SK-N-SH (cell line): ENCODE measurements around the gene AVPR2. TPM values are rescaled to one million over a fixed set of nuclear protein-coding genes. Genes with fewer than 3 reads are reported as not detected.

Experiments
- CTCF ChIA-PET: fragments of 300-600, 350-600 bp; formaldehyde crosslinking; extraction: SDS; loops from one replicate; lab custom pipeline; 2021; lab: Yijun Ruan, JAX
- POLR2A ChIA-PET: fragments of 350-600 bp; sonication (Branson Sonifier 250); formaldehyde crosslinking; extraction: SDS; loops from one replicate; lab custom pipeline; 2020; ENCODE audit warnings: antibody characterized with exemption, inconsistent platforms; lab: Yijun Ruan, JAX
- DNase-seq: peaks from one replicate; pipeline ENCODE4 v3.0.0; 2012
- H2AFZ ChIP-seq: fragments of 200-600 bp; sonication (generic); 2 replicates; pipeline ENCODE4 v1.8.1; 2016; ENCODE audit warnings: antibody characterized with exemption, mild to moderate bottlenecking, low read depth
- H3F3A ChIP-seq: fragments of 200-600 bp; sonication (generic); replicated peaks from 2 replicates; pipeline ENCODE3; 2016; ENCODE audit warnings: antibody characterized with exemption, mild to moderate bottlenecking; ENCODE audit not compliant: insufficient read depth
- H3K27ac ChIP-seq, 2 experiments: fragments of 200-500 bp in 1 of 2; fragments of 200-600 bp in 1 of 2; sonication (Bioruptor generic) in 1 of 2; sonication (generic), shearing (Covaris generic) in 1 of 2; 2 replicates each; pipeline versions ENCODE4 v1.5.1 to v1.6.1; 2014 to 2016; ENCODE audit warnings: low read depth in 2 of 2, inconsistent platforms in 1 of 2, low read length in 1 of 2, mild to moderate bottlenecking in 1 of 2, mixed read lengths in 1 of 2
- H3K27me3 ChIP-seq: fragments of 200-600 bp; sonication (generic), shearing (Covaris generic); 2 replicates; pipeline ENCODE4 v1.6.1; 2016; ENCODE audit warnings: mixed run types; ENCODE audit not compliant: insufficient read depth
- H3K36me3 ChIP-seq, 2 experiments: fragments of 200-500 bp in 1 of 2; fragments of 200-600 bp in 1 of 2; sonication (Bioruptor generic) in 1 of 2; sonication (generic) in 1 of 2; replicated peaks in 1 of 2; 2 replicates each; pipeline versions ENCODE3 to v1.5.1; 2014 to 2016; ENCODE audit warnings: low read length in 1 of 2, mild to moderate bottlenecking in 1 of 2; ENCODE audit not compliant: insufficient read depth in 2 of 2, control insufficient read depth in 1 of 2
- H3K4me1 ChIP-seq, 2 experiments: fragments of 200-500 bp in 1 of 2; fragments of 200-600 bp in 1 of 2; sonication (Bioruptor generic) in 1 of 2; sonication (generic), shearing (Covaris generic) in 1 of 2; 2 replicates each; pipeline versions ENCODE4 v1.5.1 to v1.6.1; 2014 to 2016; ENCODE audit warnings: low read depth in 1 of 2, low read length in 1 of 2, mixed run types in 1 of 2; ENCODE audit not compliant: insufficient read depth in 2 of 2, control insufficient read depth in 1 of 2
- H3K4me2 ChIP-seq: fragments of 200-600 bp; sonication (generic), shearing (Covaris generic); 2 replicates; pipeline ENCODE4 v1.6.1; 2017; ENCODE audit warnings: mixed run types
- H3K4me3 ChIP-seq, 2 experiments: fragments of 200-500 bp in 1 of 2; fragments of 200-600 bp in 1 of 2; sonication (Bioruptor generic) in 1 of 2; sonication (generic), shearing (Covaris generic) in 1 of 2; 2 replicates each; pipeline versions ENCODE4 v1.5.1 to v1.8.1; 2014 to 2016; ENCODE audit warnings: low read depth in 2 of 2, inconsistent platforms in 1 of 2, low read length in 1 of 2, mild to moderate bottlenecking in 1 of 2, mixed read lengths in 1 of 2, moderate library complexity in 1 of 2
- H3K79me2 ChIP-seq: fragments of 200-600 bp; sonication (generic); 2 replicates; pipeline ENCODE4 v1.8.1; 2017; ENCODE audit warnings: mild to moderate bottlenecking; ENCODE audit not compliant: insufficient read depth
- H3K9ac ChIP-seq: fragments of 200-600 bp; sonication (generic); 2 replicates; pipeline ENCODE4 v1.6.1; 2017; ENCODE audit warnings: mixed run types
- H3K9me2 ChIP-seq: fragments of 200-600 bp; sonication (generic); 2 replicates; pipeline ENCODE4 v1.6.1; 2017; ENCODE audit warnings: mixed run types
- H3K9me3 ChIP-seq: fragments of 200-600 bp; sonication (generic); 2 replicates; pipeline ENCODE4 v1.6.1; 2017; ENCODE audit warnings: mixed run types, mild to moderate bottlenecking, moderate library complexity
- H4K20me1 ChIP-seq: fragments of 200-600 bp; sonication (generic); 2 replicates; pipeline ENCODE4 v1.6.1; 2017; ENCODE audit warnings: mild to moderate bottlenecking, mixed run types; ENCODE audit not compliant: insufficient read depth
- CHD2 ChIP-seq: fragments of 150-350 bp; IDR thresholded peaks from 2 replicates; pipeline ENCODE4 v1.6.1; 2018; ENCODE audit warnings: low read length; ENCODE audit not compliant: partially characterized antibody
- ELF1 ChIP-seq: IDR thresholded peaks from 2 replicates; pipeline ENCODE4 v1.4.0; 2012
- FOXJ3 ChIP-seq: sonication (generic); formaldehyde crosslinking; IDR thresholded peaks from 2 replicates; pipeline ENCODE4 v1.5.1; 2020; ENCODE audit warnings: mild to moderate bottlenecking, missing genetic modification reagents
- GATA2 ChIP-seq: sonication (generic); formaldehyde crosslinking; IDR thresholded peaks from 2 replicates; pipeline ENCODE4 v1.5.0; 2020; ENCODE audit warnings: mild to moderate bottlenecking, missing genetic modification reagents
- NFIC ChIP-seq: IDR thresholded peaks from 2 replicates; pipeline ENCODE4 v1.4.0; 2012; ENCODE audit warnings: borderline replicate concordance
- POLR2AphosphoS5 ChIP-seq: IDR thresholded peaks from 2 replicates; pipeline ENCODE4 v1.6.1; 2012; ENCODE audit warnings: low read depth, low read length
- RAD21 ChIP-seq: IDR thresholded peaks from 2 replicates; pipeline ENCODE4 v1.6.1; 2012; ENCODE audit warnings: mild to moderate bottlenecking, low read length
- RCOR1 ChIP-seq: fragments of 150-350 bp; IDR thresholded peaks from 2 replicates; pipeline ENCODE4 v1.6.1; 2017; ENCODE audit warnings: antibody characterized with exemption, low read length
- RFX5 ChIP-seq: IDR thresholded peaks from 2 replicates; pipeline ENCODE4 v1.6.1; 2012; ENCODE audit warnings: mild to moderate bottlenecking, improper control_type of control experiment, low read length
- RXRA ChIP-seq: IDR thresholded peaks from 2 replicates; pipeline ENCODE4 v1.4.0; 2012; ENCODE audit warnings: low read depth, mild to moderate bottlenecking, borderline replicate concordance
- TAF1 ChIP-seq: IDR thresholded peaks from 2 replicates; pipeline ENCODE4 v1.6.1; 2012; ENCODE audit warnings: low read depth, mild to moderate bottlenecking, low read length, moderate library complexity, borderline replicate concordance
- TCF12 ChIP-seq: IDR thresholded peaks from 2 replicates; pipeline ENCODE4 v1.4.0; 2012
- TEAD4 ChIP-seq: IDR thresholded peaks from 2 replicates; pipeline ENCODE4 v1.4.0; 2012; ENCODE audit warnings: mild to moderate bottlenecking, borderline replicate concordance; ENCODE audit not compliant: insufficient read depth
- WGBS: methylation state at CpG from one replicate; pipeline ENCODE4 v1.1.6; 2017; ENCODE audit warnings: low lambda C conversion rate; 5-methylcytosine and 5-hydroxymethylcytosine counted together
- polyA plus RNA-seq, 3 experiments: library from polyadenylated mRNA; depleted of rRNA; stranded (reverse); fragments of >200 nt; gene quantifications; 2 replicates each; pipeline ENCODE4 v1.2.3, GENCODE V29; 2012
- TF ChIP-seq, protein P1 (sequence below): fragments of 150-350 bp; IDR thresholded peaks from 2 replicates; pipeline ENCODE4 v1.6.1; 2017; ENCODE audit warnings: antibody characterized with exemption, low read length, low read depth, borderline replicate concordance
- TF ChIP-seq, protein P2 (sequence below): IDR thresholded peaks from 2 replicates; pipeline ENCODE4 v1.4.0; 2012; ENCODE audit warnings: low read depth, borderline replicate concordance
- TF ChIP-seq, protein P3 (sequence below): IDR thresholded peaks from 2 replicates; pipeline ENCODE4 v1.4.0; 2012; ENCODE audit warnings: low read depth
- TF ChIP-seq, protein P4 (sequence below): fragments of 200-600 bp; sonication (generic); IDR thresholded peaks from 2 replicates; pipeline ENCODE4 v1.6.1; 2017; ENCODE audit warnings: antibody characterized with exemption, mild to moderate bottlenecking, moderate library complexity
- TF ChIP-seq, protein P5 (sequence below): fragments of 150-350 bp; IDR thresholded peaks from 2 replicates; pipeline ENCODE4 v1.6.1; 2016; ENCODE audit warnings: mild to moderate bottlenecking, low read depth, low read length

AVPR2 gene
- polyA plus RNA-seq, 1 of the 3 experiments (the other 2 are of a cell fraction), result not detected

DNA sequence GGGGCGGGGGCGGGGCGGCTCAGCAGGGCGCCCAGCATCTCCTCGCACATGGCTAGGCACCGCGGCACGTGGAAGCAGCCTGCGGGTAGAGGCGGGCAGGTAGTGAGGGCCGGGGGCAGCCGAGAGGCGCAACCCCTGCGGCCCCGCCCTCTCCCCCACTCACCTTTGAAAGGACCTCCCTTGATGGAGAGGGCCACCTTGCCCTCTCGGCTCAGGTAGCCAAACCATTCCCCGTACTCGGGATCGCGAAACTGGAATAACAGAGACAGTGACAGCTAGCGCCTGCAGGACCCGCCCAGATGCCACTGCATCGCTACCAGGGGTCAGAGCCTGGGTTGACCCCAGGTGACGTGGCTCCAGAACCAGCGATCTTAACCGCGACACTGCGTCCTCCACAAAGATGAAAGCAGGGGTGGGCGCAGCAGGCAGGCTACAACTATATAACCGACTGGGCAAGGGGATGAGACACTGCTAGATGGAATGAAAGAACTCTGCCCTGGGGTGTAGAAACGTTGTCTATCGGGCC lies 30.9 kb downstream of the AVPR2 start:
- WGBS, result 14% methylated on average over 24 of the region's 32 CpGs
- peaks cover 10 to 12% of the 10 kb centered on the region in 2 experiments; a peak in 2 of 4 replicates for H3K4me1 ChIP-seq
- no peaks in the 10 kb centered on the region for H3K9me2 ChIP-seq
- peak overlapping the region; percentile 52 to 78 for H3K4me3 ChIP-seq
- H4K20me1 ChIP-seq, result peaks cover 24% of the 10 kb centered on the region
- no peak overlapping the region for H3K9ac ChIP-seq
- no peaks in the 10 kb centered on the region for H3K9me3 ChIP-seq
- peak overlapping the region; percentile 82 for H3K4me2 ChIP-seq
- peak overlapping the region; percentile 86; the same call in 1 of the 2 replicates for H2AFZ ChIP-seq
- TF ChIP-seq, protein P1, sequence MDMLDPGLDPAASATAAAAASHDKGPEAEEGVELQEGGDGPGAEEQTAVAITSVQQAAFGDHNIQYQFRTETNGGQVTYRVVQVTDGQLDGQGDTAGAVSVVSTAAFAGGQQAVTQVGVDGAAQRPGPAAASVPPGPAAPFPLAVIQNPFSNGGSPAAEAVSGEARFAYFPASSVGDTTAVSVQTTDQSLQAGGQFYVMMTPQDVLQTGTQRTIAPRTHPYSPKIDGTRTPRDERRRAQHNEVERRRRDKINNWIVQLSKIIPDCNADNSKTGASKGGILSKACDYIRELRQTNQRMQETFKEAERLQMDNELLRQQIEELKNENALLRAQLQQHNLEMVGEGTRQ, result no peak
- no peak for TF ChIP-seq RFX5
- TF ChIP-seq, protein P2, sequence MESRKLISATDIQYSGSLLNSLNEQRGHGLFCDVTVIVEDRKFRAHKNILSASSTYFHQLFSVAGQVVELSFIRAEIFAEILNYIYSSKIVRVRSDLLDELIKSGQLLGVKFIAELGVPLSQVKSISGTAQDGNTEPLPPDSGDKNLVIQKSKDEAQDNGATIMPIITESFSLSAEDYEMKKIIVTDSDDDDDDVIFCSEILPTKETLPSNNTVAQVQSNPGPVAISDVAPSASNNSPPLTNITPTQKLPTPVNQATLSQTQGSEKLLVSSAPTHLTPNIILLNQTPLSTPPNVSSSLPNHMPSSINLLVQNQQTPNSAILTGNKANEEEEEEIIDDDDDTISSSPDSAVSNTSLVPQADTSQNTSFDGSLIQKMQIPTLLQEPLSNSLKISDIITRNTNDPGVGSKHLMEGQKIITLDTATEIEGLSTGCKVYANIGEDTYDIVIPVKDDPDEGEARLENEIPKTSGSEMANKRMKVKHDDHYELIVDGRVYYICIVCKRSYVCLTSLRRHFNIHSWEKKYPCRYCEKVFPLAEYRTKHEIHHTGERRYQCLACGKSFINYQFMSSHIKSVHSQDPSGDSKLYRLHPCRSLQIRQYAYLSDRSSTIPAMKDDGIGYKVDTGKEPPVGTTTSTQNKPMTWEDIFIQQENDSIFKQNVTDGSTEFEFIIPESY, result no peak
- TF ChIP-seq GATA2 (CRISPR knock-in tag), result no peak
- TF ChIP-seq, protein P3, sequence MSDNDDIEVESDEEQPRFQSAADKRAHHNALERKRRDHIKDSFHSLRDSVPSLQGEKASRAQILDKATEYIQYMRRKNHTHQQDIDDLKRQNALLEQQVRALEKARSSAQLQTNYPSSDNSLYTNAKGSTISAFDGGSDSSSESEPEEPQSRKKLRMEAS, result peak; percentile 35; the same call in 1 of the 2 replicates
- no peak for TF ChIP-seq TCF12
- no peak for TF ChIP-seq NFIC
- TF ChIP-seq RAD21, result no peak
- TF ChIP-seq TEAD4, result no peak
- no peaks in the 10 kb centered on the region for H3F3A ChIP-seq
- no peak for DNase-seq
- POLR2A ChIA-PET, result interaction anchor here (1.0 to 1.2 kb wide), 2 partner anchors 13 to 35 kb away, joined by 3 read pairs; no protein-coding TSS in a partner anchor
- H3K27me3 ChIP-seq, result peaks cover 4% of the 10 kb centered on the region; the same call in 1 of the 2 replicates
- H3K79me2 ChIP-seq, result peaks cover 35% of the 10 kb centered on the region
- H3K27ac ChIP-seq, result no peak overlapping the region
- peaks cover 12 to 23% of the 10 kb centered on the region in 2 experiments for H3K36me3 ChIP-seq
- CTCF ChIA-PET, result interaction anchor here (1.3 to 16.7 kb wide), 4 partner anchors 12 to 171 kb away, joined by 3 to 271 read pairs (median 18); partner anchors contain the start of genes PLXNB3 and RENBP

DNA sequence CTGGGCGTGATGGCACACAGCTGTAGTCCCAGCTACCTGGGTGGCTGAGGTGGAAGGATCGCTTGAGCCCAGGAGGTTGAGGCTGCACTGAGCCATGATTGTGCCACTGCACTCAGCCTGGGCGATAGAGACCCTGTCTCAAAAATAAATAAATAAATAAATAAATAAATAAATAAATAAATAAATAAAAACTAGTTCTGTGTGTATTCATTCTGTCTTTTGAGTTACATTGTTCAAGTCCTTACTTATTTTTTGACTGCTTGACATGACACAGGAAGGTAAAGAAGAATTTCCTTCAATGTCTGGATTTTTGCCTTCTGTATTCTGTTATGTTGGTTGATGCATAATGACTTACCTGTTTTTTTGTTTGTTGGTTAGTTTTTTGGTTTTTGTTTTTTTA lies 32.6 kb downstream of the AVPR2 start:
- no peaks in the 10 kb centered on the region for H3K9me3 ChIP-seq
- H3K4me2 ChIP-seq, result no peak overlapping the region
- POLR2A ChIA-PET, result no interaction called here
- peaks cover 7 to 9% of the 10 kb centered on the region in 2 experiments for H3K36me3 ChIP-seq
- H3K9ac ChIP-seq, result no peak overlapping the region
- no peaks in the 10 kb centered on the region for H3F3A ChIP-seq
- peaks cover 24% of the 10 kb centered on the region; the same call in 1 of the 2 replicates for H4K20me1 ChIP-seq
- H2AFZ ChIP-seq, result no peak overlapping the region
- CTCF ChIA-PET, result interaction anchor here (1.4 to 4.5 kb wide), 2 partner anchors 10 to 14 kb away, joined by 4 to 18 read pairs; no protein-coding TSS in a partner anchor
- TF ChIP-seq, protein P4, sequence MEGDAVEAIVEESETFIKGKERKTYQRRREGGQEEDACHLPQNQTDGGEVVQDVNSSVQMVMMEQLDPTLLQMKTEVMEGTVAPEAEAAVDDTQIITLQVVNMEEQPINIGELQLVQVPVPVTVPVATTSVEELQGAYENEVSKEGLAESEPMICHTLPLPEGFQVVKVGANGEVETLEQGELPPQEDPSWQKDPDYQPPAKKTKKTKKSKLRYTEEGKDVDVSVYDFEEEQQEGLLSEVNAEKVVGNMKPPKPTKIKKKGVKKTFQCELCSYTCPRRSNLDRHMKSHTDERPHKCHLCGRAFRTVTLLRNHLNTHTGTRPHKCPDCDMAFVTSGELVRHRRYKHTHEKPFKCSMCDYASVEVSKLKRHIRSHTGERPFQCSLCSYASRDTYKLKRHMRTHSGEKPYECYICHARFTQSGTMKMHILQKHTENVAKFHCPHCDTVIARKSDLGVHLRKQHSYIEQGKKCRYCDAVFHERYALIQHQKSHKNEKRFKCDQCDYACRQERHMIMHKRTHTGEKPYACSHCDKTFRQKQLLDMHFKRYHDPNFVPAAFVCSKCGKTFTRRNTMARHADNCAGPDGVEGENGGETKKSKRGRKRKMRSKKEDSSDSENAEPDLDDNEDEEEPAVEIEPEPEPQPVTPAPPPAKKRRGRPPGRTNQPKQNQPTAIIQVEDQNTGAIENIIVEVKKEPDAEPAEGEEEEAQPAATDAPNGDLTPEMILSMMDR, result no peak
- TF ChIP-seq FOXJ3 (CRISPR knock-in tag) (no peak), RCOR1 (no peak), RAD21 (no peak), POLR2AphosphoS5 (no peak), CHD2 (no peak), ELF1 (no peak), TAF1 (no peak), RXRA (no peak), NFIC (no peak)
- TF ChIP-seq, protein P5, sequence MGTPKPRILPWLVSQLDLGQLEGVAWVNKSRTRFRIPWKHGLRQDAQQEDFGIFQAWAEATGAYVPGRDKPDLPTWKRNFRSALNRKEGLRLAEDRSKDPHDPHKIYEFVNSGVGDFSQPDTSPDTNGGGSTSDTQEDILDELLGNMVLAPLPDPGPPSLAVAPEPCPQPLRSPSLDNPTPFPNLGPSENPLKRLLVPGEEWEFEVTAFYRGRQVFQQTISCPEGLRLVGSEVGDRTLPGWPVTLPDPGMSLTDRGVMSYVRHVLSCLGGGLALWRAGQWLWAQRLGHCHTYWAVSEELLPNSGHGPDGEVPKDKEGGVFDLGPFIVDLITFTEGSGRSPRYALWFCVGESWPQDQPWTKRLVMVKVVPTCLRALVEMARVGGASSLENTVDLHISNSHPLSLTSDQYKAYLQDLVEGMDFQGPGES, result no peak
- TF ChIP-seq, all 33 proteins: peak for 0
- Histone ChIP-seq H3K4me3 (no peak overlapping the region), H3K4me1 (peaks cover 10 to 12% of the 10 kb centered on the region in 2 experiments; a peak in 2 of 4 replicates), H3K9me2 (no peaks in the 10 kb centered on the region), H3K27me3 (peaks cover 4% of the 10 kb centered on the region; the same call in 1 of the 2 replicates), H3K27ac (no peak overlapping the region), H3K79me2 (peaks cover 27% of the 10 kb centered on the region)
- 74% methylated on average over 3 of the region's 3 CpGs for WGBS
- no peak for DNase-seq
